ENCODE data around the gene CAMK2G.

Gene CAMK2G

DNA sequence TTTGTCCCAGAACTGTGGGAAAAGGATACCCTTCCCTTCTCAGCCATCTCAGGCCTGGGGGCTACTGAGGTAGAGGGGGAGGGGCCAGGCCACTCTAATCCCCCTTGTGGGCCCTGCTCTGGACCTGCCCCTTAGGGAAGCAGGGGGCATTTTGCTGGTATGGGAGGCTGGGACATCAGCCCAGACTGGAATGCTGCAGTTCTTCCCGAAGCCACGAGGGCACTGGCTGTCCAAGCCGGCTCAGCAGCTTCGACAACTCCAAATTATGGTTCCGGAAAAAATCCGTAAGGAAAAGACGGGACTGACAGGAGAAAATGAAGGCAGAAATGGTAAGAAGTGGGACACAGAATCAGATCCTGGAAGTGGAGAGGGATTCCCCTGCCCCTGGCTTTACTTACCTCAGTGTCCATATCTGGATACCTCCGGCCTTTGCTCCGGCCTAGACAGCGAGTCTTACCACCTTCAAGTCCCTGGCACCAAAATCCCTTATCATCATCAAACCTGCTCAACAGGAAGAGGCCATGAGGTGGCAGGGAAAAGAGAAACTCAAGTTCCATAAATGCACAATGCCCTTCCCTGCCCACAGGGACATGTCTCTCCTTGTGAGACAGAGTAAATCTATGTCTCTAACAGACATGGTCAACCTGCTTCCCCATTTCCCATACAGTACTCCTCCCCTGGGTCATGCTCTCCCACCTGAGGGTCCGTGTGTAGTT, 71.9 kb downstream of the CAMK2G start:
- no peak overlapping the region for H3K9ac ChIP-seq (ENCODE audit: low read length)
- no CpG with 5 or more reads among the region's 11 CpGs for WGBS (ENCODE audit: extremely low coverage, insufficient coverage, insufficient read length)
- H4K91ac ChIP-seq (ENCODE audit: low read depth, low read length), result no peak overlapping the region
- no peak overlapping the region for H3K27ac ChIP-seq (ENCODE audit: low read depth, low read length)
- H3K4me2 ChIP-seq (ENCODE audit: low read length), result no peak overlapping the region
- H3K18ac ChIP-seq (ENCODE audit: low read length), result no peak overlapping the region
- peaks cover 2% of the 10 kb centered on the region for H3K9me3 ChIP-seq (ENCODE audit: insufficient read depth, low read depth, low read length)
- no peak overlapping the region for H3K4ac ChIP-seq (ENCODE audit: low read depth, low read length)
- no peak overlapping the region for H4K8ac ChIP-seq (ENCODE audit: low read depth, low read length)
- H3K79me1 ChIP-seq (ENCODE audit: low read length), result no peaks in the 10 kb centered on the region
- H2AK5ac ChIP-seq (ENCODE audit: low read length), result no peak overlapping the region
- H3K27me3 ChIP-seq (ENCODE audit: insufficient read depth, low read length), result no peaks in the 10 kb centered on the region
- no peaks in the 10 kb centered on the region for H3K4me1 ChIP-seq (ENCODE audit: control insufficient read depth in 1 of 2, insufficient read depth in 2 of 2, low read length in 2 of 2)
- no peak overlapping the region for H2BK5ac ChIP-seq (ENCODE audit: low read depth, low read length, poor library complexity)
- H2AFZ ChIP-seq (ENCODE audit: insufficient read depth, low read length, poor library complexity), result no peak overlapping the region
- no peak overlapping the region for H3K4me3 ChIP-seq (ENCODE audit: low read depth, low read length)
- H4K12ac ChIP-seq (ENCODE audit: low read depth, low read length), result no peak overlapping the region
- H3K23ac ChIP-seq (ENCODE audit: low read length), result no peak overlapping the region
- H3K79me2 ChIP-seq (ENCODE audit: control insufficient read depth, insufficient read depth, low read length, poor library complexity), result no peaks in the 10 kb centered on the region
- no peak overlapping the region for H2BK120ac ChIP-seq (ENCODE audit: insufficient read depth, low read length, poor library complexity)
- H3K14ac ChIP-seq (ENCODE audit: low read length), result no peak overlapping the region
- H2BK12ac ChIP-seq (ENCODE audit: low read length), result no peak overlapping the region
- H3K36me3 ChIP-seq (ENCODE audit: control insufficient read depth in 1 of 2, insufficient read depth in 2 of 2, low read length in 2 of 2), result peaks cover 73 to 84% of the 10 kb centered on the region in 2 experiments
- peak in 1 of 2 donors; percentile 45 for DNase-seq

GRCh38 chr10:73801253-73801590, 73.1 kb downstream of the CAMK2G start:
- H3K4ac ChIP-seq (ENCODE audit: low read depth, low read length), result no peak overlapping the region
- H2BK120ac ChIP-seq (ENCODE audit: insufficient read depth, low read length, poor library complexity), result no peak overlapping the region
- H3K4me2 ChIP-seq (ENCODE audit: low read length), result no peak overlapping the region
- H3K9me3 ChIP-seq (ENCODE audit: insufficient read depth, low read depth, low read length), result peaks cover 2% of the 10 kb centered on the region
- no peak overlapping the region for H4K91ac ChIP-seq (ENCODE audit: low read depth, low read length)
- peaks cover 74 to 82% of the 10 kb centered on the region in 2 experiments for H3K36me3 ChIP-seq (ENCODE audit: control insufficient read depth in 1 of 2, insufficient read depth in 2 of 2, low read length in 2 of 2)
- H4K8ac ChIP-seq (ENCODE audit: low read depth, low read length), result no peak overlapping the region
- H3K79me1 ChIP-seq (ENCODE audit: low read length), result no peaks in the 10 kb centered on the region
- H4K12ac ChIP-seq (ENCODE audit: low read depth, low read length), result no peak overlapping the region
- H3K4me3 ChIP-seq (ENCODE audit: low read depth, low read length), result no peak overlapping the region
- no peak overlapping the region for H3K9ac ChIP-seq (ENCODE audit: low read length)
- H3K14ac ChIP-seq (ENCODE audit: low read length), result no peak overlapping the region
- H3K27ac ChIP-seq (ENCODE audit: low read depth, low read length), result no peak overlapping the region
- no peak overlapping the region for H2BK12ac ChIP-seq (ENCODE audit: low read length)
- no peaks in the 10 kb centered on the region for H3K79me2 ChIP-seq (ENCODE audit: control insufficient read depth, insufficient read depth, low read length, poor library complexity)
- DNase-seq, result no peak
- no peak overlapping the region for H3K18ac ChIP-seq (ENCODE audit: low read length)
- no peaks in the 10 kb centered on the region for H3K4me1 ChIP-seq (ENCODE audit: control insufficient read depth in 1 of 2, insufficient read depth in 2 of 2, low read length in 2 of 2)
- no peak overlapping the region for H3K23ac ChIP-seq (ENCODE audit: low read length)
- H2AFZ ChIP-seq (ENCODE audit: insufficient read depth, low read length, poor library complexity), result no peak overlapping the region
- H2AK5ac ChIP-seq (ENCODE audit: low read length), result no peak overlapping the region
- no CpG with 5 or more reads among the region's 13 CpGs for WGBS (ENCODE audit: extremely low coverage, insufficient coverage, insufficient read length)
- H2BK5ac ChIP-seq (ENCODE audit: low read depth, low read length, poor library complexity), result no peak overlapping the region
- H3K27me3 ChIP-seq (ENCODE audit: insufficient read depth, low read length), result no peaks in the 10 kb centered on the region

- no peak overlapping the region for H3K4ac ChIP-seq (ENCODE audit: low read depth, low read length)
- H4K91ac ChIP-seq (ENCODE audit: low read depth, low read length), result no peak overlapping the region
- H3K4me3 ChIP-seq (ENCODE audit: low read depth, low read length), result no peak overlapping the region
- H3K9me3 ChIP-seq (ENCODE audit: insufficient read depth, low read depth, low read length), result peaks cover 2% of the 10 kb centered on the region
- peaks cover 71 to 80% of the 10 kb centered on the region in 2 experiments for H3K36me3 ChIP-seq (ENCODE audit: control insufficient read depth in 1 of 2, insufficient read depth in 2 of 2, low read length in 2 of 2)
- no peaks in the 10 kb centered on the region for H3K79me2 ChIP-seq (ENCODE audit: control insufficient read depth, insufficient read depth, low read length, poor library complexity)
- no peak overlapping the region for H3K9ac ChIP-seq (ENCODE audit: low read length)
- H2BK5ac ChIP-seq (ENCODE audit: low read depth, low read length, poor library complexity), result no peak overlapping the region
- no peak overlapping the region for H2BK120ac ChIP-seq (ENCODE audit: insufficient read depth, low read length, poor library complexity)
- no peak overlapping the region for H4K8ac ChIP-seq (ENCODE audit: low read depth, low read length)
- no peak overlapping the region for H4K12ac ChIP-seq (ENCODE audit: low read depth, low read length)
- H3K14ac ChIP-seq (ENCODE audit: low read length), result no peak overlapping the region
- H2AK5ac ChIP-seq (ENCODE audit: low read length), result no peak overlapping the region
- no peaks in the 10 kb centered on the region for H3K27me3 ChIP-seq (ENCODE audit: insufficient read depth, low read length)
- no peak overlapping the region for H3K4me2 ChIP-seq (ENCODE audit: low read length)
- no peak overlapping the region for H2AFZ ChIP-seq (ENCODE audit: insufficient read depth, low read length, poor library complexity)
- no CpG with 5 or more reads among the region's 20 CpGs for WGBS (ENCODE audit: extremely low coverage, insufficient coverage, insufficient read length)
- no peak overlapping the region for H2BK12ac ChIP-seq (ENCODE audit: low read length)
- no peak overlapping the region for H3K27ac ChIP-seq (ENCODE audit: low read depth, low read length)
- H3K79me1 ChIP-seq (ENCODE audit: low read length), result no peaks in the 10 kb centered on the region
- no peak overlapping the region for H3K23ac ChIP-seq (ENCODE audit: low read length)
- no peak for DNase-seq
- H3K18ac ChIP-seq (ENCODE audit: low read length), result no peak overlapping the region
- H3K4me1 ChIP-seq (ENCODE audit: control insufficient read depth in 1 of 2, insufficient read depth in 2 of 2, low read length in 2 of 2), result no peaks in the 10 kb centered on the region
Measured at GRCh38 chr10:73800560-73801252, 73.6 kb downstream of the CAMK2G start.

- no peak overlapping the region for H3K4ac ChIP-seq (ENCODE audit: low read depth, low read length)
- no peak overlapping the region for H2BK120ac ChIP-seq (ENCODE audit: insufficient read depth, low read length, poor library complexity)
- no peaks in the 10 kb centered on the region for H3K4me1 ChIP-seq (ENCODE audit: control insufficient read depth in 1 of 2, insufficient read depth in 2 of 2, low read length in 2 of 2)
- H3K36me3 ChIP-seq (ENCODE audit: control insufficient read depth in 1 of 2, insufficient read depth in 2 of 2, low read length in 2 of 2), result peaks cover 71 to 82% of the 10 kb centered on the region in 2 experiments
- no peak overlapping the region for H4K8ac ChIP-seq (ENCODE audit: low read depth, low read length)
- no peaks in the 10 kb centered on the region for H3K79me2 ChIP-seq (ENCODE audit: control insufficient read depth, insufficient read depth, low read length, poor library complexity)
- DNase-seq, result no peak
- no peak overlapping the region for H3K4me3 ChIP-seq (ENCODE audit: low read depth, low read length)
- H3K14ac ChIP-seq (ENCODE audit: low read length), result no peak overlapping the region
- H3K79me1 ChIP-seq (ENCODE audit: low read length), result no peaks in the 10 kb centered on the region
- no peak overlapping the region for H3K27ac ChIP-seq (ENCODE audit: low read depth, low read length)
- no peaks in the 10 kb centered on the region for H3K9me3 ChIP-seq (ENCODE audit: insufficient read depth, low read depth, low read length)
- no peak overlapping the region for H2BK5ac ChIP-seq (ENCODE audit: low read depth, low read length, poor library complexity)
- H3K4me2 ChIP-seq (ENCODE audit: low read length), result no peak overlapping the region
- H3K18ac ChIP-seq (ENCODE audit: low read length), result no peak overlapping the region
- H2AFZ ChIP-seq (ENCODE audit: insufficient read depth, low read length, poor library complexity), result no peak overlapping the region
- H3K27me3 ChIP-seq (ENCODE audit: insufficient read depth, low read length), result no peaks in the 10 kb centered on the region
- no CpG with 5 or more reads among the region's 9 CpGs for WGBS (ENCODE audit: extremely low coverage, insufficient coverage, insufficient read length)
- no peak overlapping the region for H2AK5ac ChIP-seq (ENCODE audit: low read length)
- no peak overlapping the region for H4K12ac ChIP-seq (ENCODE audit: low read depth, low read length)
- no peak overlapping the region for H4K91ac ChIP-seq (ENCODE audit: low read depth, low read length)
- no peak overlapping the region for H3K9ac ChIP-seq (ENCODE audit: low read length)
- H3K23ac ChIP-seq (ENCODE audit: low read length), result no peak overlapping the region
- H2BK12ac ChIP-seq (ENCODE audit: low read length), result no peak overlapping the region
Measured at GRCh38 chr10:73799899-73800559, 74.3 kb downstream of the CAMK2G start.
